T-helper 1 cell (primary cell): ENCODE measurements around the gene SDE2.
"Not testable (repeated sequence)": the region's sequence is repeated elsewhere in the genome, so short reads cannot be mapped to it uniquely, and the experiment has no call there.

Source experiments
- DNase-seq, 5 donors: peaks; one replicate each; pipeline ENCODE4 v3.0.0-alpha.2; 2012 to 2020

Gene SDE2

DNA sequence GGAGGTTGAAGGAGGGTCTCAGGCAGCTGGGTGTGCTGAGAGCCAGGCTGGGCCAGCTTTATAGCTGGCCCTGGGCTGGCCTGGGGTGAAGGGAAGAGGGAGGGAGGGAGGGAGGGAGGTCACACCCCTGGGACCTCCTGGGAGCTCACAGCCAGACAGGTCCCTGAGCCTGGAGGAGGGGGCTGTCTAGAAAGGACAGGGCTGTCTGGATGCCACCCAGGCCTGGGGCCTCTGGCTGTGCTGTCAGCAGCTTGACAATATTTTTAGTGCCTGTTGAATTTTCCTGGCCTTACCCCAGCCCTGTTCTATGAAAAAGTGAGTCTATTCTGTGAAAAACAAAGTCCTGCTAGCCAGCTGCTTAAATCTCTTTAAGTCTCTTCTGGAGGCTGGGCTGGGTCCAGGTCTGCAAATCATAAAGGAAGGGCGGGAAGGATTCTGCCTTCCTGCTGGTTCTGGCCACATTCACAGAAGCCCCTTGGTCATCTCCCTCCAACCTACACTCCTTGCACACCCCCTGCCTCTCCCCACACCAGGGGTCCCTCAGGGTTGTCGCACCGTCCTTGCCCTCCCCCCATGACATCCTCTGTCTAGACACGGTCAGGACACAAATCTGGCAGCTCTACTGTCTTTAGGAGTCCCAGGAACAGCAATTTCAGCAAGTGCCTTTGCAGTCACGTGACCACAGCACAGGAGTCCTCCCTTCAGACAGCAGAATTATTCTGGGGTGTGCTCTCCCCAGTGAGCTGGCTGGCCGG is 57.8 kb downstream of the SDE2 start, which contains the start of gene LEFTY2:
Gene LEFTY2 (minus strand): TSS at position 34 of the 755 bp plus-strand sequence. CDS start 80 bp downstream, outside the sequence.
- no peak for DNase-seq

- DNase-seq, result no peak
Measured at GRCh38 chr1:225940385-225941151, 58.6 kb downstream of the SDE2 start.

- DNase-seq, result not testable (repeated sequence)
Measured at GRCh38 chr1:225939939-225940310, 59.2 kb downstream of the SDE2 start.

GRCh38 chr1:225939097-225939938 is 59.8 kb downstream of the SDE2 start:
- DNase-seq, result not testable (repeated sequence)

GRCh38 chr1:225937048-225937968 is 61.8 kb downstream of the SDE2 start:
- DNase-seq, result no peak

DNA sequence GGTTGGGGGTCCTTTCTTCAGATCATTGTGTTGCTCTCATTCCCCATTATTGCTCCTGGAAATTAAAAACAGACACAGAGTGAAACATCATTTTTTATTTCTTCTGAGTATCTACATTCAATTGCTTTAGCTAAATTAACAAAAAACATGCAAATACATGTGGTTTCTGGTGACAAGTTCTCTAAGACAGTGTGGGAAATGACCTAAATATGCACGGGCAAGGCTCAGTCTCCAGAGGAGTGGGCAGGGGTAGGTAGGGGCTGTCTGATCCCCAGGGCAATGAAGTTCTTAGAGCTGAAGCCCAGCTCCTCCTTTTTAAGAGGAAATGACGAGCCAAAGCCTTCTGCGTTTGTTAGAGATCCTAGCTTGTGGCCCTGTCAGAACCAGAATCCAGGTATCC is 62.6 kb downstream of the SDE2 start:
- DNase-seq, result no peak

GRCh38 chr1:225936086-225936485 is 63.1 kb downstream of the SDE2 start:
- DNase-seq, result not testable (repeated sequence)

DNA sequence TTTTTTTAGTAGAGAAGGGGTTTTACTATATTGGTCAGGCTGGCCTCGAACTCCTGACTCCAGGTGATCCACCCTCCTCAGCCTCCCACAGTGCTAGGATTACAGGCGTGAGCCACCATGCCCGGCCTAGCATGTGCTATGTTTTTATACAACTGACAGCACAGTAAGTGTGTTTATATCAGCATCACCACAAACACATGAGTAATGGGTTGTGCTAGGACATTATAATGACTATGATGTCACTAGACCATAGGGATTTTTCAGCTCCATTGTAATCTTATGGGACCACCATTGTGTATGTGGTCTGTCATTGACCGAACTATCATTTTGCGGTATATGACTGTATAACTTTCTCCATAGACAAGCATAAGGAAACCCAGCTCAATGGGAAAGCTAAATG is 64.4 kb downstream of the SDE2 start:
- DNase-seq, result no peak

- no peak for DNase-seq
Measured at GRCh38 chr1:225933072-225933471, 66.1 kb downstream of the SDE2 start.
